22Rv1 (cell line): ENCODE measurements around the gene ALG1.

ENCODE experiments used
- CTCF ChIP-seq: fragments of 450-650 bp; IDR thresholded peaks from 2 replicates; pipeline ENCODE4 v1.5.1; 2017; ENCODE audit warnings: mild to moderate bottlenecking
- ZFX ChIP-seq: fragments of 450-650 bp; IDR thresholded peaks from 2 replicates; pipeline ENCODE4 v1.6.1; 2017; ENCODE audit warnings: antibody characterized with exemption, borderline replicate concordance

- TF ChIP-seq CTCF (no peak), ZFX (no peak)
Observed at GRCh38 chr16:5035909-5036227, 35.8 kb upstream of the ALG1 start.
